Right ventricle myocardium inferior (tissue), 1 donor: ENCODE results near the gene CTIF. TPM values are rescaled to one million over a fixed set of nuclear protein-coding genes. Genes with fewer than 3 reads are reported as not detected.

Source experiments
- ATAC-seq: fragments of 200-7000 bp; cut with Tn5 transposase; one replicate; pipeline ENCODE4 v1.9.1; 2020; ENCODE audit warnings: mild to moderate bottlenecking, moderate library complexity
- DNase-seq: peaks from one replicate; pipeline ENCODE4 v3.0.0; 2021; ENCODE audit errors: missing footprints
- intact Hi-C: fragments of 100-400 bp; cut with DNase I; formaldehyde crosslinking; loops from one replicate; pipeline ENCODE4 v1.11.0; 2022
- total RNA-seq: library from RNA; stranded (reverse); fragmentation: NEBNext Ultra II Directional; extraction: Animal tissue kit (Norgen Biotek cat#: 25700); gene quantifications from one replicate; pipeline ENCODE4 v1.2.1, GENCODE V29; 2021
- donor health status: DM: no; HTN: yes; CAD: no; lungs with severe emphysema.

CTIF gene
- total RNA-seq, 1 donor from 2014 or later, result 74.0 TPM

DNA sequence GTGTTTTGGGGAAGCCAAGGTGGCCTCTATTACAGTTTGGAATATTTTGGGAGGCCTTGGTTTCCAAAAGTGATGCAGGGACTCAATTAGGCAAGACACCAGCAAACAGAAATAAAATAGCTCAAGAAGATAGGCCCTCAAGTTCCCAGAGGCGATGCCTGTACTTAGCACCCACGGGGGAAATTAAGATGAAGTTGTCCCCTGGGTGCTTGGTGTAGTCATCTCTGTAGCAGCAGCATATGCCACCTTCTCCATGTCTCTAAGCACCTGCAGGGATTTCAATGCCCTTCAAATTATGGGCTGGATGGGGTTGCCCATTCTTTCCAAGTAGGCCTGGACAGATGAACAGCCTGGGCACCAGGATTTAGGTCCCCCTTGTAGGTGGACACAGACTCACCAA, 185.0 kb downstream of the CTIF start:
- DNase-seq, result no peak
- intact Hi-C loops, result no loop called here
- no peak for ATAC-seq

DNA sequence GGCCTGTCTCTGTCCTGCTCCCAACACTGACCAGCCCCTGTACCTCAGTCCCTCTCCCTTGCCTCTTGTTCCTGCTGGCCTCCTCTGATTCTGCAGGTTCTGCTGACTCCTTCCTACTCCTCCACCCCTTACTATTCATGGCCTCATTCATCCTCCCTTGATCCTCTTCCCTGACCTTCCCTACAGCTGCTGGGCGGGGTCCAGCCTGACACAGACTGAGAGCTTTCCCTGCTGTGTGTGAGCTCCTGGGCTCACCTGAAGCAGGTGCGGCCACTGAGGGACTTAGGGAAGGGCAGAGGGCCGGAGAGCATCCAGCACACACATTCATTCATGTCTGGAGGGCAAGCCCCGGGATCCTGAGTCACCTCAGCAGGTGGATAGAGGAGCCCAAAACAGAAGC, 185.6 kb downstream of the CTIF start:
- no peak for DNase-seq
- intact Hi-C loops, result no loop called here
- no peak for ATAC-seq

DNA sequence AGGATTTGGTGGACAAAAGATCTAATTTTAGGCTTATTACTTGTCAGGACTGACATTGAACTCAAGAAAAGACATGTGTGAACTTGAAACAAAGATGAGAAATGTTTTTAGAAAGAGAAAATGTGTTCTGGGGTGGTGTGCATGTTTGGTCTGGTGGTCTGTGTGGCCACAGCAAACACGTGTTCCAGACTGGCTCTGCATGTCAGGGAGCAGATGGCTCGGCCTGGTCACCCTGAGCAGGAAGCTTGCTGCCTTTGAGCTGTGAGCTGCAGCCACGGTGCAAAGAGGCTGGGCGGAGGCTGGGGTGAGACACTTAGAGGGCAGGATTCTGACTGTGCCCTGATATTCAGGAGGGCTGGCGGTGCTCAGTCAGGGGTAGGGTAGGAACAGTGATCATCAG, 186.1 kb downstream of the CTIF start:
- ATAC-seq (no peak), DNase-seq (no peak)
- intact Hi-C loops, result no loop called here

DNA sequence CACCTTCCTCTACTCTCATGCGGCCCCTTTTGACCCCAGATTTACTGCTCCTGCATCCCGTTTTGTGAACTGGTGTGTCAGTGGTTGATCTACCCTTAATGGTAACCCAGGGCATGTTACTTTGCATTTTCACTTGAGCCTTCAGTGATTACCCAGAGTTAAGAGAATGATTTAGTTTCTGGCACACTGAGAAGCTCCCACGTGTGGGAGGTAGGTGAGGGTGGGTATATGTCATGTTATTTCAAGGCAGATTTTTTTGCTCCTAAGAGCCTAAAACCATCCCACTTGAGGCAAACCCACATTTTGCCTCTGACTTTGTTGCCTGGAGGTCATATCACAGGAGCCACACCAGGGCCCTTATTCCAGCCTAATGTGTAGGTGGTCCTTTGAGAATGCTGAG, 186.7 kb downstream of the CTIF start:
- no peak for DNase-seq
- intact Hi-C loops, result no loop called here
- no peak for ATAC-seq

DNA sequence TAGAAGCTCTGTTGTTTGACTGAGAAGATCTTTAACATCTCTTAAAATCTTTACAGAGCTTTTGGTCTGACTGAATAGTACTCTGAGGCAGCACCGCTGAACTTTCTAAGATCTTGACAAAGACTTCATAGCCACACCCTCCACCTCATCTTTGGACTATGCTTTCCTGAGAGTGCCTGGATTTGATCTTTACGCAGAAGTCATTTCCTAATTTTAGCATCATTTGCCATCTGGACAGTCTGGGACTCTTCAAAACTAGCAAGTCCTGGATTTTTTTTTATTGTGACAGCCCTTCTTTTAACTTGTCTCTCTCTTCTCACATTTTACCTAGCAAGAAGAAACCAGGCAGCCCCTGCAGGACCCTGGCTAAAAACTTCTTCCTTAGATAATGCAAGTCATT, 188.8 kb downstream of the CTIF start:
- intact Hi-C loops, result no loop called here
- ATAC-seq (peak; percentile 43), DNase-seq (no peak)

DNA sequence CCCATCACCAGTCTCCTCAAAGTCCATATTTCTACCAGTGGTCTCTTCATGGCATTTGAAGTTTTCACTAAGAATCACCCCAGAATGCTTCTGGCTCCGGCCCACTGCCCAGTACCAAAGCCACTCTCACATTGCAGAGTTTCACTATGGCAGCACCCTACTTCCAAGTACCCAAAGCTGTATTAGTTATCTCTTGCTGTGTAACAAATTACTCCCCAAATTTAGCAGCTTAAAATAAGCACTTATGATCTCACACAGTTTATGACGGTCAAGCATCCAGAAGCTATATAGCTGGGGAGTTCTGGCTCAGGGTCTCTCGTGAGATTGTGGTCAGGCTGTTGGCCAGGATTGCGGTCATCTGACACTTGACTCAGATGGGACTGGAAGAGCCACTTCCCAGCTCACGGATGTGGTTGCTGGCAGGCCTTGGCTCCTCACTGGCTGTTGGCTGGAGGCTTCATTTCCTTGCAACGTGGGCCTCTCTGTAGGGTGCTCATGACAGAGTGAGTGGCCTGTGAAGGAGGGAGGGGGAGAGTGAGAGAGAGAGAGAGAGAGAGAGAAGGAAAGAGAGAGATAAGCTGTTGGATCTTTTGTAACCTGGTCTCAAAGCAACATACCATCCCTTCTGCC, 189.5 kb downstream of the CTIF start:
- DNase-seq (no peak), ATAC-seq (no peak)
- intact Hi-C loops, result no loop called here

DNA sequence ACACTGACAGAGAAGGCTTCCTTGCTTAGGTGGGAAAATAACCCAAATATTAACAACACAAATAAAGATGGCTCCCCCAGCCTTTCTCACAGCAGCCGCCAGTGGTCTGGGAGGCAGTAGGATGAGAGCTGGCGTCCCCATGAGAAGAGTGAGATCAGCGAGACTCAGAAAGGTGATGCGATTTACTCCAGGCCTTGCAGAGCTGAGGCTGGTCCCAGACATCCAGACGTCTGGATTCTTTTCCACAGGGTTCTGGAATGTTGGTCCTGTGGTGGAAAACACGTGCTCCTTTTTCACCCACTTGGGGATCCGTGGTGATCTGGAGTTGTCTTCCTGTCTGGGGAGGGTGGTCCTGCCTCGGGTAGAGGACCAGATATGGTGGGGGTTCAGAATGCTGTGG, 190.6 kb downstream of the CTIF start:
- ATAC-seq, result no peak
- intact Hi-C loops, result no loop called here
- no peak for DNase-seq

DNA sequence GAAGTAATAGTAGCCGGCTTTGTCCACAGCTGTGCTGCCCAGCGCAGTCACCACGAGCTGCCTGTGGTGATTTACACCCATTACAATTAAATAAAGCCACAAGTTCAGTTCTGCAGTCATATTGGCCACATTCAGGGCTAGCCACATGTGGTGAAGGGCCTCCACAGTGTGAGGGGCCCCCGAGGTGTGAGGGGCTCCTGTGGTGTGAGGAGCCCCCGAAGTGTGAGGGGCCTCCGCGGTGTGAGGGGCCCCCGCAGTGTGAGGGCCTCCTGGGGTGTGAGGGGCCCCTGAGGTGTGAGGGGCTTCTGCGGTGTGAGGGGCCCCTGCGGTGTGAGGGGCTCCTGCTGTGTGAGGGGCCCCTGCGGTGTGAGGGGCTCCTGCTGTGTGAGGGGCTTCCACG, 191.2 kb downstream of the CTIF start:
- no peak for DNase-seq
- no peak for ATAC-seq
- intact Hi-C loops, result no loop called here

DNA sequence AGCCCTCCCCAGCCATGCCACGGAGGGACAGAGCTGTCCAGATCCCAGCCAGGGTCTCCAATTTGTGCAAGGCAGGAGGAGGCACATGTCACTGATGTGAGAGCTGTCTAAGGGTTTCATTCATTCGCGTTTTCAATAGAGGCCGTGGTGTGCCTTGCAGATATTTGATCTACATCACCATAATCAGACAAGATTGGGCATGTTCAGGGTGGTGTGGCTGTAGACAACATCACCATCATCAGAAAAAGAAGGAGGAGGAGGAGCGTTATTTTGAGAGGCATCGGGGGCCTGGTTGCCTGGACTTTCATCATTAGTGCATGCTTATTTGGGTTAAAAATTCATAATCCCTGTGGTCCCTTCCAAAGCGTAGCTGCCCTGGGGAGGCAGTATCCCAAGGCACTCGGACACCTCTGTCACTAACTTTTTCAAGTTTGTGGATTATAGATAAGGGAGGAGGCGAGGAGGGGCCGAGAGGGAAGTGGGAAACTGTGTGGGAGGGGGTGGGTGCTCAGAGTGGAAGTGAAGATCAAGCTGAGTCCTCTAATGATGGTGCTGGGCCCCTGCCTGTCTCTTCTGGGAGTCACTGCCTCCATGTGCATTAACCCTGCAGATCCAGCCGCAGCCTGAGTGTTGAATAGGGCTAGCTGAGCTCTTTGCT, 194.1 kb downstream of the CTIF start:
- DNase-seq, result no peak
- no peak for ATAC-seq
- intact Hi-C loops, result no loop called here

DNA sequence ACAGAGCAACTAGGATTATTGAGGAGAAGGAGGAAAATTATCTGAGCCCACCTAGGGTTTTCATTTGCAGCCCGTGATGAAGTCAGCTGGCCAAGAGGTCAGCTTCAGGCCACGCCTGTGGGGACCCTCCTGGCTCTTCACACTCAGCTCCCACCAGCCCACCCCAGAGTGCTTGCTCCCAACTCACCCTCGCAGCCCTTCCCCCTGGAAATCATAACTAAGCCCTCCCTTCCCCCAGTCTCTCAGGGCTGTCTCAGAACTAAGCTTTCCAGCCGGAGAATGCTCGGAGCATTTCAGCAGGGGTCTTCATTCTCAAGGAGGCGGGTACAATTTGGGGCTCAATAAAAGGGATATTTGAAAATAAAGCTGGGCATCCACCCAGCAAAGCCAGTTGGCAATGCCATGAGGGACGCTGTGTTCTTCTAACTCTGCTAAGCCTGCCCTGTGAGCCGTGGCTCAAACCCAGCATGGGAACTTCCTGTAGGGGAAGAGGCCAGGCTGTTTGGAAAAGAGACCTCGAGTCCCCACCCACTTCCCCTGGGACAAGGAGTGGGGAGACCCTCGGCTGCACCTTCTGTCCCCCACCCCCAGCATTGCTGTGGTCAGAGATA, 194.9 kb downstream of the CTIF start:
- intact Hi-C loops, result no loop called here
- DNase-seq (no peak), ATAC-seq (peak; percentile 72)

DNA sequence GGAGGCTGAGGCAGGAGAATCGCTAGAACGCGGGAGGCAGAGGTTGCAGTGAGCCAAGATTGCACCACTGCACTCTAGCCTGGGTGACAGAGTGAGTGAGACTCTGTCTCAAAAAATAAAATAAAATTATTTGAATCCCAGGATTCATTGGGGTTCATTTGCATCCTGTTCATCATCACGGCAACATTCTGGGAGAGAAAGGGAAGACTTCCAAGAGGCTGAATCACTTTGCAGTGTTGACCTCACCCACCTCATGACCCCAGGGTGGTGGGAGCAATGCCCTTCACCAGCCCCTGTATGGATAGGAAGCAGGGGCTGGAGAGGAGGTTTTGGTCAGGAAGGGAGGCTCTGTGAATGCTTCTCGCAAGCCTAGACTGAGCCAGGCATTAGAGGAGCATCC, 195.6 kb downstream of the CTIF start:
- DNase-seq, result no peak
- no peak for ATAC-seq
- intact Hi-C loops, result no loop called here

DNA sequence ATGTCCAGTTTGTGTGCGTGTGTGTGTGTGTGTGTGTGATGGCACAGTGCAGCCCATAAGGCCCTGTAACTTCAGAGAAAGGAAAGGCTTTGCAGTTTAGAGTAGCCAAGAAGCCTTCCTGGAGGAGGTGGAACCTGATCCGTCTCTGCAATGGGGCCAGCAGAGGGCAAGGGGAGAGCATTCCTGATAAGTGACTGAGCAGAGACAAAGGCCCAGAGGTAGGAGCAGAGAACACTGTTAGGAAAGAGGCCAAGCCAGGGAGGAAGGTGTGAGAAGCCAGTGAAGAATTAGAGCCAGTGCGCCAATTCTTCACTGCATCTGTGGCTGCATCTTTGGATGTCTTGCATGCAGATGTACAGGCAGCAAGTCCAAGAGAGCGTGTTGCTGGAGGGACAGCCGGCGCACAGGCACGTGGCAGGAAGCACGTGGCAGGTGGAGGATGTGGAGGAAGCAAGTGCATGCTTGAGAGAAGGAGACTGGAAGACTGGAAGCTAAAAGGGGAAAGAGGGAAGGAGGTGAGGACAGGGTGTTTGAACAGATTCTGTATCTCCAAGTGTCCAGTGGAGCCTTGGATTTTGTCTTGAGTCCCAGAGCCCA, 196.3 kb downstream of the CTIF start:
- DNase-seq (no peak), ATAC-seq (peak; percentile 25)
- intact Hi-C loops, result no loop called here

DNA sequence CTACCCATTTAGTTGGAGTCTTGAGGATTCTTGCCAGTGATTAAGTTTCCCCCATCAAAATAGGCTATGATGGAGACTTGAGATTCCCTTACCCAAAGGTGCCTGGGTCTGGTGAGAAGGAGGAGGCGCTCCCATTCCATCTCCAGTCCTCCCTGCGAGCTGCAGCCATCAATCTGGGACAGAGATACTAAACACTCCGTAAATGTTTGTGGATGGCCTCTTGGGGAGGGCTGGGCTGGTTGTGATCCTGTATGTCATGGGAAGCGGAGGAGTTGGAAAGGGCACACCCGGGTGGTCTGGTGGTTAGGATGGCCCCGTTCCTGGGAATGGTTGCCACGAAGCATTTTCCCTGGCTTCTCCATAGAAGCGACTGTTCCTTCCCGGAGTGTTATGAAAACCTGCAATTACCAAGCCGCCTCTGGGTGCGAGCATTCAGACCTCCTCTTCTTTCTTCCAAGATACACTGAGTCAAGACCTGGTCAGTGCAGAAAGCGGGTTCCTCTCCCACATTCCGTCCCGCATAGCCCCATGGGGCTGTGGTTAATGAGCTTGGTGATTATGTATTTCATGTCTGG, 196.9 kb downstream of the CTIF start:
- intact Hi-C loops, result no loop called here
- DNase-seq, result no peak
- no peak for ATAC-seq

DNA sequence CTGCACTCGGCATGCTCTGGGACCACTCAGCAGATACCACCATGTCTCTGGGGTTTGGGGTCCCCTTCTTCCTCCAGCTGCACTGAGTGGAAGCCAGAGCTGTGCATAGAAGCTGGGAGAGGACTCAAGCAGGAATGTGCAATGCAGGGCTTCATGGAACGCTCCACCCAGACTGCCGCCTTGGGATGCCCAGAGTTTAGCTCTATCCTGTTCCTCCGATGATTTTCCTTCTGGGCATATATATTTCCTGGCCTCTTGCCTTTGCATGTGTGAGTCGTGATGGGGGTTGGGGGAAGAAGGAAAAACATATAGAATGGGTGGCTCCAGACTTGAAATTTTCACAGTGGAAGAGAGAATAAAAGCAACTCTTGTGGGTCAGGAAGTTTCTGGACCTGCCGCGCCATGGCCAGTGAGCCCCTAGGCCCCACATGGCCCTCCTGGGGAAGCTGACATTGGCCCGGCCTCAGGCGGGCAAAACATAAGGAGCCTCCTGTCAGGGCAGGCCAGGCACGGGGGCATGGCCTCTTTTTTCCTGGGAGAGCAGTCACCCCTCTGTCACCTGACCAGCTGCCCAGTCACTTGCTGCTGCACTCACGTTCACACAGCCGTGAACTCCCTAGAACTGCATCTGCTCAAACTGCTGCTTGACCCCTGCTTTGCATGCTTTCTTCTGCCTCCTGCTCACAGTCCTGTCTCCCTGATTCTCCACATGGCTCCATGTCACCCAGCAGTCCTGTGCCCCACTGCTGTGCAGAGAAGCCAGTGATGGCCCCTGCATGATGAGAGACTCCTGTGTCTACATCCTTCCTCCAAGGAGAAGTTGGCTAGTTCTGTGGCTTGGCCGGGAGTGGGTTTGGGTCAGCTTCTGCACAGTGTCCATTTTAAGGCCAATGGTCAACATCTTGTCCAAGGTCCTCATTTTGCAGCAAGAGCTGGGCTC, 197.8 kb downstream of the CTIF start:
- ATAC-seq, result no peak
- intact Hi-C loops, result no loop called here

DNA sequence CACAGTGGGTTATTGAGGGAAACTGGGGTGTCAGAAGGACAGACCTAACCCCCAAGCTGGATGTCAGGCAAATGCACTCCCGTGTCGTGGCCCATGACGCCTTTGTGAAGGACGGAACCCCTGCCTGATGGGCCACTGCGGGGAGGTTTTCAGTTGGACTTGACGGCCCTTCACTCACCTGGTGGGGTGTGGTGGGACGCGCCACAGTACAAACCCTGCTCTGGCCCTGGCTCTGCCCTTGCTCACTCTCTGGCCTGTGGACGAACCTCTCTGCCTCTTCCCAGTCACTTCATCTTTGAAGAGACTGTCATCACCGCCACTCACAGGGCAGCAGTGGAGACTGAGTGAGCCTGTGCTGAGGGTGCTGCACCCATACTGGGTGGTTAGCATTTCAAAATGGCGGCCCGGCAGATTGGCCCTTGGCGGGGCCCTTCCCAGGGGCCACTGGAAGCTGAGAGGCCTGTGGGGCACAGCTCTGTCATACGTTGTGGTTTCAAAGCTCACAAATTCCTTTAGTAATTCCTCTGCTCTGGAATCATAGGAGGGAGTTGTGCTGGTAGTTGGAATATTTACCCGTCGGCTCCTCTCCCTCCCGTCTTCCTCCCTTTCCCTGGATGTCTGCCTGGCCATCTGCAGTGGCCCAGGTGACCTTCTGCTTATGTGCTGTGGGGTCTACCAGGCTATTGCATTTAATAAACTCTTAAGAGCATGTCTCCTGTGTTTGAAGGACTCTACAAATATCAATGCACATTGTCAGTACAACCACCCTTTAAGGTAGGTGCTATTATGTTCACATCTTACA, 200.6 kb downstream of the CTIF start:
- DNase-seq (no peak), ATAC-seq (no peak)
- intact Hi-C loops, result no loop called here

More for the DNA sequence above, 197.8 kb downstream of the CTIF start:
- no peak for DNase-seq

DNA sequence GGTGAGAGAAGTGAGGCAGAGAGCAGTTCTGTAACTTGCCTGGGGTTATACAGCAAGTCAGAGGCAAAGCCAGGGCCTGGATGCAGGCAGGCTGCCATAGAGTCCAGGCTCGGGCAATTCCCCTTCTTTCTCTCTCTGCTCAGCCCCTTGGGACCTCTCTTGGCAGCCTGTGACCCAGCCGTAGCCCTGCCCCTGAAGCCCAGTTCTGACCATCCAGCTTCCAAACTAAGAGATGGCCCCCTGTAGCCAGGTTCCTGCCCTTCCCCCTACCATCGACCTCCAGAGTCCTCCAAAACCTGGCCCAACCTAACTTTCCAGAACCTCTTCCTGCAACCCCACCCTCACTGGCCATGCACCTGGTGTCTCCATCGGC, 201.2 kb downstream of the CTIF start:
- DNase-seq, result no peak
- intact Hi-C loops, result no loop called here
- no peak for ATAC-seq

DNA sequence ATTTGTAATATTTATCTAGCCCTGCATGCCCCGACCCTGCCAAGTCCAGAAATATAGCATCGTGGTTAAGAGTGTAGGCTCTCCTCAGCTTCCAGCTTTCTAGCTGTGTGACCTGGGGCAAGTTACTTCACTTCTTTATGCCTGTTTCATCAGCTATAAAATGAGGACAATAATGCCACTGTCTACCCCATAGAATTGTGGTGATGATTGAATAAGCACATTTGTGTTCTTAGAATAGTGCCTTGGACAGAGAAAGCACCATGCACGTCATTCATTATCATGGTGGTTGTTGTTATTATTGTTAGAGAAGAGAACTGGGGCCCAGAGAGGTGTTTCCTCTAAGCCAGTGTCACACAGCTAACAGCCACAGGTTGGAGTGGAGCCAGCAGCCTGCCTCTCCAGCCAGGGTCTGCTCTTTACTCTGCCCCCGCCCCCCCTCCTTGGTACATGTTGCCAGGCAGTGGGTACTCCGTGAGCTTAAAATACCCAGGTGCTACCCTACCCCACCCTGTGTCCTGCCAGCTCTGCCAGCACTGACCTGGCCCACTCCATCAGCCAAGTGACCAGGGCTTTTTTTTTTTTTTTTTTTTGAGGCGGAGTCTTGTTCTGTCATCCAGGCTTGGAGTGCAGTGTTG, 202.1 kb downstream of the CTIF start:
- DNase-seq, result no peak
- ATAC-seq, result peak; percentile 48
- intact Hi-C loops, result no loop called here

DNA sequence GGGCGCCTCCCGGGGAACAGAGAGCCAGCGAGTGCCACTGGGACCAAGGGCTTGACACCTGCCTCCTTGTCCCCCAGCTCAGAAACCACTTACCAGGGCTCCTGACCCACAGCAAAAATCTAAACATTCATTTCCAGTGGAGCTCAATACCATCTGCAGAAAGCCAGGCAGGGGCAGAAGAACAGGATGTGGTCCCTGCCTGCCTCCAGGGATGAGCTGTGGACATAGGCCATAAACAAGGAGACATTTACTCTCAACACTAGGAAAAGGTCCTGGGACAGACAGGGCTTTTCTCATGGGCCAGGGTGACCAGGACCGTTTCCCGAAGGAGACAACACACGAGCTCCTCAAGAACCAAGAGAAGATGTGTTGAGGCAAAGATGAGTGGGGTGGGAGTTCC, 203.0 kb downstream of the CTIF start:
- DNase-seq (no peak), ATAC-seq (no peak)

More for the DNA sequence above, 203.0 kb downstream of the CTIF start:
- intact Hi-C loops, result no loop called here
